Osteocyte (in vitro differentiated cells): ENCODE measurements around the gene TLK2. TPM values are rescaled to one million over a fixed set of nuclear protein-coding genes. Genes with fewer than 3 reads are reported as not detected.
"Not testable (repeated sequence)": the region's sequence is repeated elsewhere in the genome, so short reads cannot be mapped to it uniquely, and the experiment has no call there.

Experiments
- DNase-seq: peaks from one replicate; pipeline ENCODE4 v3.0.0; 2021; ENCODE audit warnings: mixed read lengths; ENCODE audit not compliant: unreplicated experiment; ENCODE audit errors: extremely low spot score
- H3K27ac Mint-ChIP-seq: one replicate; pipeline ENCODE4 v1.8.0; 2021; ENCODE audit warnings: mild to moderate bottlenecking, mixed read lengths; ENCODE audit not compliant: unreplicated experiment
- H3K27me3 Mint-ChIP-seq: one replicate; pipeline ENCODE4 v1.8.0; 2021; ENCODE audit warnings: mixed read lengths; ENCODE audit not compliant: unreplicated experiment
- H3K36me3 Mint-ChIP-seq: one replicate; pipeline ENCODE4 v1.8.0; 2021; ENCODE audit warnings: mixed read lengths; ENCODE audit not compliant: unreplicated experiment
- H3K4me1 Mint-ChIP-seq: one replicate; pipeline ENCODE4 v1.8.0; 2021; ENCODE audit warnings: mixed read lengths; ENCODE audit not compliant: unreplicated experiment
- H3K4me3 Mint-ChIP-seq: one replicate; pipeline ENCODE4 v1.8.0; 2021; ENCODE audit warnings: mild to moderate bottlenecking, moderate library complexity, mixed read lengths; ENCODE audit not compliant: unreplicated experiment
- H3K9me3 Mint-ChIP-seq: one replicate; pipeline ENCODE4 v1.8.0; 2021; ENCODE audit warnings: mixed read lengths; ENCODE audit not compliant: unreplicated experiment
- long read RNA-seq: library from polyadenylated mRNA; unstranded; transcript quantifications from one replicate; pipeline ENCODE4 v2.0.0, GENCODE V29; 2021
- total RNA-seq: library from RNA; stranded (reverse); gene quantifications from 2 replicates; pipeline ENCODE4 v1.2.1, GENCODE V29; 2021
- TF ChIP-seq, protein P1 (sequence below): fragments of 200-600 bp; sonication (generic); IDR thresholded peaks from 2 replicates; pipeline ENCODE4 v1.5.0; 2021; ENCODE audit warnings: antibody characterized with exemption, mild to moderate bottlenecking, moderate library complexity

Gene TLK2
- total RNA-seq = 47.0 and 51.9 TPM in 2 replicates
- long read RNA-seq, partial matches to known transcripts = 13 of 18 reads
- long read RNA-seq, other reads (novel, unspliced or antisense) = 3 of 18 reads

DNA sequence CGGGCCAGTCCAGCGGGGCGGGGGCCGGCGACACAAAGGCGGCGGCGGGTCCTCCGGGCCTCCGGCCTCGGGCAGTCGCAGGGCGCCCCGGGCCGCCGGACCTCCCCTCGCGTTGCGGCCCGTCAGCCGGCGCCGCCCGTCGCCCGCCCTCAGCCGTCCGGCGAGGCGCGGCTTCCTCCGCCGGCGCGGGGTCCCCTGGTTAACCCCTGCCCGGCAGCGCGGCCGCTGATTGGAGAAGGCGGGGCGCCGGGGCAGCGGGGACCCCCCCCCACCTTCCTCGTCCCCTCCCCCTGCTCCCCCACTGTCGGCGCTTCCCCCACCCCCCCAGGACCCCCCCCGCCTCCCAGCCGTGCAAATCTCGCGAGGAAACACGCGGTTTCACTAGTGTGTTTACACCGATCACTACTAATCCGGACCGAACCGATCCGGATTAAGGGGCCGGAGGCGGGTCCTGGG is at the start of gene TLK2:
TLK2 (plus strand) TSS at position 402 of the 456 bp plus-strand sequence. CDS start 2,301 bp downstream, outside the sequence.
- Mint-ChIP-seq H3K4me3 (peak within 1 kb of the TSS; percentile 88), H3K4me1 (peaks cover 23% of the 10 kb centered on the region), H3K27me3 (no peaks in the 10 kb centered on the region), H3K27ac (peak within 1 kb of the TSS; percentile 93), H3K36me3 (peaks cover 7% of the 10 kb centered on the region), H3K9me3 (no peaks in the 10 kb centered on the region)
- TF ChIP-seq, protein P1, sequence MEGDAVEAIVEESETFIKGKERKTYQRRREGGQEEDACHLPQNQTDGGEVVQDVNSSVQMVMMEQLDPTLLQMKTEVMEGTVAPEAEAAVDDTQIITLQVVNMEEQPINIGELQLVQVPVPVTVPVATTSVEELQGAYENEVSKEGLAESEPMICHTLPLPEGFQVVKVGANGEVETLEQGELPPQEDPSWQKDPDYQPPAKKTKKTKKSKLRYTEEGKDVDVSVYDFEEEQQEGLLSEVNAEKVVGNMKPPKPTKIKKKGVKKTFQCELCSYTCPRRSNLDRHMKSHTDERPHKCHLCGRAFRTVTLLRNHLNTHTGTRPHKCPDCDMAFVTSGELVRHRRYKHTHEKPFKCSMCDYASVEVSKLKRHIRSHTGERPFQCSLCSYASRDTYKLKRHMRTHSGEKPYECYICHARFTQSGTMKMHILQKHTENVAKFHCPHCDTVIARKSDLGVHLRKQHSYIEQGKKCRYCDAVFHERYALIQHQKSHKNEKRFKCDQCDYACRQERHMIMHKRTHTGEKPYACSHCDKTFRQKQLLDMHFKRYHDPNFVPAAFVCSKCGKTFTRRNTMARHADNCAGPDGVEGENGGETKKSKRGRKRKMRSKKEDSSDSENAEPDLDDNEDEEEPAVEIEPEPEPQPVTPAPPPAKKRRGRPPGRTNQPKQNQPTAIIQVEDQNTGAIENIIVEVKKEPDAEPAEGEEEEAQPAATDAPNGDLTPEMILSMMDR = no peak
- DNase-seq = peak; percentile 94

DNA sequence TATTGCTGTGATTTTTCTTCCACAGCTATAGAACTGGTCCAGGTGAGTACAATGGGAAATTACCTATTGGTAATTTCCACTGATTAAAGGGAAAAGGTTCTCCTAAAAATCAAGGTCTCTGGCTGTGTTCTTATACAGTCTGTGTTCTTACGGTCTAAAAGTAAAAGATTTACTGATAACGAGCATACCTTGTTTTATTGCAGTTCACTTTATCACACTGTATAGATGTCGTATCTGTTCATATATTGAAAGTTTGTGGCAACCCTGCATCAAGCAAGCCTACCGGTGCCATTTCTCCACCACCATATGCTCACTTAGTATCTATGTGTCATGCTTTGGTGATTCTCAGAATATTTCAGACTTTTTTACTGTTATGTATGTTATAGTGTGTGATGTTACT is 43.4 kb upstream of the TLK2 start:
- H3K4me1 Mint-ChIP-seq, H3K27ac Mint-ChIP-seq, DNase-seq, H3K27me3 Mint-ChIP-seq, H3K9me3 Mint-ChIP-seq, H3K4me3 Mint-ChIP-seq: not testable (repeated sequence)
- H3K36me3 Mint-ChIP-seq = peaks cover 21% of the 10 kb centered on the region

DNA sequence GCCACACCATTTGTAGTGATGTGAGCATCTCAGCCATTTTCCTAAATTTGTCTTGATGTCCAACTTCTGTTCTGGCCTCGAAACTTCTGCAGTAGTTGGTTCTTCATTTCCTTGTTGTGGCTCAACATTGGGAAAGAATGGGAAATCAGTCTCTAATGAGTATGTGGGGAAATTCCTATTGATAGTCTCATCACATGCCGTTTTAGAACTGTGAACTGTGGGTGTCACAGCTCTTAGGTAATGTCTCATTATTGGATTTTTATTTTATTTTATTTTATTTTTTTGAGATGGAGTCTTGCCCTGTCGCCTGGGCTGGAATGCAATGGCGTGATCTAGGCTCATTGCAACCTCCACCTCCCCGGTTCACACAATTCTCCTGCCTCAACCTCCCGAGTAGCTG is 37.4 kb upstream of the TLK2 start:
- H3K9me3 Mint-ChIP-seq, H3K27ac Mint-ChIP-seq, H3K4me3 Mint-ChIP-seq, H3K4me1 Mint-ChIP-seq, H3K27me3 Mint-ChIP-seq, DNase-seq: not testable (repeated sequence)
- peaks cover 28% of the 10 kb centered on the region for H3K36me3 Mint-ChIP-seq

DNA sequence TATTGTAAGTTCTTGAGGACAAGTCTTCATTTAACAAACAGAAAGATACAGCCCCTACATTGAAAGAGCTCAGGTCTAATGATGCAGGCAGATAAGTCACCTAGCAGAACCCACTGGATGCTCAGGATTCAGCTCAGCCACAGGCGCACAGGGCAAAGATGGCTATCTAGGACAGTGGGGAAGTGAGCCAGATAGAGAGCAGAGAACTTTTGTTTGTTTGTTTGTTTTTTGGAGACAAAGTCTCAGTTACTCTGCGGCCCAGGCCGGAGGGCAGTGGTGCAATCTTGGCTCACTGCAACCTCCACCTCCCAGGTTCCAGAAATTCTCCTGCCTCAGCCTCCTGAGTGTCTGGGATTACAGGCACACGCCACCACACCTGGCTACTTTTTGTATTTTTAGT is 34.6 kb upstream of the TLK2 start:
- Mint-ChIP-seq H3K36me3 (peaks cover 28% of the 10 kb centered on the region), H3K27me3 (no peaks in the 10 kb centered on the region), H3K27ac (no peak overlapping the region), H3K4me1 (no peaks in the 10 kb centered on the region), H3K9me3 (no peaks in the 10 kb centered on the region), H3K4me3 (no peak overlapping the region)
- TF ChIP-seq, protein P1 = no peak
- DNase-seq = no peak

DNA sequence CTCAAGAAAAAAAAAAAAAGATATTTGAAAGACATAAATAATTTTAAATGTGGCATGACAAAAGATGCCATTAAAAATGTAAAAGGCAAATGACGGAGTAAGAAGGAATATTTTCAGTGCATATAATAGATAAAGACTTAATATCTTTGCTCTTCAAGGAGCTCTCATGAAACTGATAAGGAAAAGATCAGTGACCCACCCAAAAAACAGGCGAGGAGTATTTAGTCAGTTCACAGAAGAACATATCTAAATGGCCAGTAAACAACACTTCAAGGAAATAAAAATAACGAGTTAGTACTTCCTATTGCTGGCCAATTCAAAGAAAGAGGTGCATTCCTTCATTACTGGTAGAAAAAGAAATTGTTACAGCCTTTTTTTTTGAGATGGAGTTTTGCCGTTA is 32.8 kb upstream of the TLK2 start:
- not testable (repeated sequence) for H3K4me1 Mint-ChIP-seq, H3K4me3 Mint-ChIP-seq, DNase-seq, H3K27ac Mint-ChIP-seq, H3K27me3 Mint-ChIP-seq, H3K9me3 Mint-ChIP-seq
- H3K36me3 Mint-ChIP-seq = peaks cover 23% of the 10 kb centered on the region

DNA sequence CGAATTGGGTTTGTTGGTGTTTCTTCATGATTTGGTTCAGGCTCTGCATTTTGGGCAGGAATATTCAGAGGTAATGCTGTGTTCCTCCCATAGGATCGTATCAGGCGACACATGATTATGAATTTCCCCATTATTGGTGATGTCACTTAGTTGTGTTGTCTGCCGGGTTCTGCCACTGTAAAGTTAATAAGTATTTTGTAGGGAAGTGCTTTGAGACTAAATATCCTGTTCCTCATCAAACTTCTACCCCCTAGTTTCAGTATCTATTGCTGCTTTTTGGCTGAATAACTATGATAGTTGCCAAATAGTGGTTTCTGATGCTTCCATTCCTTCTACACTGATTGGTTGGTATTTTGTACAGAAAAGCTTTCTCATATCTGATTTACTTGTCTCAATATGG is 26.4 kb upstream of the TLK2 start:
- not testable (repeated sequence) for H3K27ac Mint-ChIP-seq, H3K4me3 Mint-ChIP-seq, H3K9me3 Mint-ChIP-seq, H3K36me3 Mint-ChIP-seq, H3K4me1 Mint-ChIP-seq, H3K27me3 Mint-ChIP-seq, DNase-seq

DNA sequence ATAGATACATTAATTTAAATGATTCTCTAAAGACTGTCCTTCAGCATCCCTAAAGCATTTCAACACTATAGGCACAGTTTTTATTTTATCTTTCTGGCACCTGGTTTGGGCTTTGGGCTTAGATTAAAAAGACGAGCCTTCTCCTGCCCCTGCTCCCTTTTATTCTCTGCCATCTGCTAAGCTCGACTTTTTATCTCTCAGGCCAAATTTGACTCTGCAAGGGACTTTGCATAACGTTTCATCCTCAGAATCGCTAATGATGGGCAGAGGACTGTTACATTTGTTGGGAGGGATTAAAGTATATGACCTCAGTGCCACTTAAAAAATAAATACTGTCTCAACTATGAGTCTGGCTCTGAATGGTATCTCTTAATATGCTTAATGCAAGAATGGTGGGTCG is 25.6 kb upstream of the TLK2 start:
- not testable (repeated sequence) for H3K9me3 Mint-ChIP-seq, H3K27ac Mint-ChIP-seq, H3K27me3 Mint-ChIP-seq, H3K4me3 Mint-ChIP-seq, DNase-seq, H3K4me1 Mint-ChIP-seq, H3K36me3 Mint-ChIP-seq

DNA sequence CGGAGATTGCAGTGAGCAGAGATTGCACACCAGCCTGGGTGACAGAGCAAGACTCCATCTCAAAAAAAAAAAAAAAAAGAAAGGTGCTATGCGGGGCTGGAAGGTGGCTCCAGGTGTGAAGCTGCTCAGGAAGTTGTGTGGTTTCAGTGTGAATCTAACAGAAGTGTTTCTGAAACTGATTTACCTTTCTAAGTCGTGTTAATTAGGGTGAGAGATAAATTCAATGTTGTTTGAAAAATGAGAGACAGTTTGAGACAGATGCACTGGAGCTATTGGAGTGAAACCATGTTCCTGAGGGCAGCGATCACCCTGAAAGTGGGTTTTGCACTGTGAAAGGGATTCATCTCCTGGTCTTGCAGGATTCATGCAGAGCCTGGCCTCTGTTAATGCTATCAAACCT is 25.0 kb upstream of the TLK2 start:
- not testable (repeated sequence) for DNase-seq, H3K4me1 Mint-ChIP-seq, H3K27me3 Mint-ChIP-seq, H3K9me3 Mint-ChIP-seq, H3K27ac Mint-ChIP-seq, H3K4me3 Mint-ChIP-seq, H3K36me3 Mint-ChIP-seq

DNA sequence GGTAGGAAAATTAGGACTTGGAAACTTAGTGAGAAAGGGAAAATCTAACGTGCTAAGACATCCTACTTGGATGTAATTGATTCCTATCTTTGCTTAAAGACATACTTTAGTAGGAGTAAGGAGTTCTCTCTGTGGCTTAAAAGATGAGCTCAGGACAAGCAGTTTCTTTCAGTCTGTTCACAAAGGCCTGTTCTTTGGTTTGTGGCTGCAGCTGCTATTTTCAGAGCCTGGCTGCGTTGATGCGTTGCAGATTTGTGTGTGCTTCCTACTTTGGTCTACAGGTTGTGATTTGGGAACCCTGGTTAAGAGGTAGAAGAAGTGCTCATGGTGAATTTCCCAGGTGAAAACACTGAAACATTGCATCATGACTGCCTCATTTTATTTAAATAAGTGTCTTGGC is 24.5 kb upstream of the TLK2 start:
- H3K27me3 Mint-ChIP-seq, DNase-seq, H3K4me1 Mint-ChIP-seq, H3K36me3 Mint-ChIP-seq, H3K9me3 Mint-ChIP-seq, H3K4me3 Mint-ChIP-seq, H3K27ac Mint-ChIP-seq: not testable (repeated sequence)
